ENCODE data around the gene MMP12.
"Not testable (repeated sequence)": the region's sequence is repeated elsewhere in the genome, so short reads cannot be mapped to it uniquely, and the experiment has no call there.

The MMP12 gene

GRCh38 chr11:102874852-102875251 lies at the start of gene MMP12:
MMP12 (minus strand) TSS chr11:102874982; CDS start chr11:102874937, 45 bp downstream.
- no peak for DNase-seq

GRCh38 chr11:102921587-102922220 lies 46.9 kb upstream of the MMP12 start:
- no peak for DNase-seq

- no peak for DNase-seq
Measured at GRCh38 chr11:102920118-102920684, 45.4 kb upstream of the MMP12 start.

GRCh38 chr11:102915044-102915375 lies 40.2 kb upstream of the MMP12 start:
- DNase-seq: no peak

GRCh38 chr11:102914238-102915043 lies 39.7 kb upstream of the MMP12 start:
- no peak for DNase-seq

GRCh38 chr11:102912482-102912830 lies 37.7 kb upstream of the MMP12 start:
- DNase-seq: no peak

- no peak for DNase-seq
Measured at GRCh38 chr11:102911758-102912481, 37.1 kb upstream of the MMP12 start.

GRCh38 chr11:102905848-102906247 lies 31.1 kb upstream of the MMP12 start:
- DNase-seq: not testable (repeated sequence)

GRCh38 chr11:102903895-102904294 lies 29.1 kb upstream of the MMP12 start:
- not testable (repeated sequence) for DNase-seq

GRCh38 chr11:102900346-102900745 lies 25.6 kb upstream of the MMP12 start:
- no peak for DNase-seq

- no peak for DNase-seq
Measured at GRCh38 chr11:102891736-102892135, 17.0 kb upstream of the MMP12 start.

GRCh38 chr11:102886999-102887398 lies 12.2 kb upstream of the MMP12 start:
- no peak for DNase-seq

GRCh38 chr11:102883141-102883540 lies 8.4 kb upstream of the MMP12 start:
- no peak for DNase-seq

GRCh38 chr11:102882389-102883024 lies 7.7 kb upstream of the MMP12 start:
- DNase-seq: no peak

GRCh38 chr11:102879801-102880200 lies 5.0 kb upstream of the MMP12 start:
- no peak for DNase-seq

- DNase-seq: no peak
Measured at GRCh38 chr11:102878595-102878994, 3.8 kb upstream of the MMP12 start.

- not testable (repeated sequence) for DNase-seq
Measured at GRCh38 chr11:102869354-102869964, 5.3 kb downstream of the MMP12 start.

GRCh38 chr11:102868339-102868738 lies 6.4 kb downstream of the MMP12 start:
- DNase-seq: no peak

GRCh38 chr11:102864724-102865123 lies 10.1 kb downstream of the MMP12 start:
- DNase-seq: no peak

- DNase-seq: no peak
Measured at GRCh38 chr11:102853956-102854355, 20.8 kb downstream of the MMP12 start.

- no peak for DNase-seq
Measured at GRCh38 chr11:102853055-102853454, 21.7 kb downstream of the MMP12 start.

GRCh38 chr11:102850973-102851745 lies 23.6 kb downstream of the MMP12 start:
- DNase-seq: no peak

All from activated CD4-positive, alpha-beta T cell treated with anti-CD3 and anti-CD28 coated beads, Interleukin-2, amount 50 U/mL, for 4 hours (primary cell).